ENCODE measurements around the gene PITX3.
A peak's percentile ranks its signal among the peaks of the same experiment; 100 is the strongest.
"Not testable (repeated sequence)": the region's sequence is repeated elsewhere in the genome, so short reads cannot be mapped to it uniquely, and the experiment has no call there.

Gene PITX3

GRCh38 chr10:102254426-102254825 is 13.1 kb upstream of the PITX3 start:
- DNase-seq, result no peak

GRCh38 chr10:102252508-102252907 is 11.2 kb upstream of the PITX3 start:
- DNase-seq, result not testable (repeated sequence)

- no peak for DNase-seq
Measured at GRCh38 chr10:102247734-102248133, 6.4 kb upstream of the PITX3 start.

GRCh38 chr10:102246261-102246660 is 4.9 kb upstream of the PITX3 start:
- DNase-seq, result no peak

GRCh38 chr10:102245932-102246251 is 4.6 kb upstream of the PITX3 start:
- no peak for DNase-seq

- DNase-seq, result peak; percentile 92
Measured at GRCh38 chr10:102245082-102245931, 4.0 kb upstream of the PITX3 start, which contains the start of gene GBF1. TSS of gene GBF1 (plus strand) at chr10:102245532. CDS start at chr10:102258939, 13,407 bp downstream.

GRCh38 chr10:102243309-102243708 is 2.0 kb upstream of the PITX3 start:
- DNase-seq, result no peak

- DNase-seq, result no peak
Measured at GRCh38 chr10:102242118-102242485, 790 bp upstream of the PITX3 start.

GRCh38 chr10:102241032-102241443 is 274 bp downstream of the PITX3 start:
- DNase-seq, result no peak

GRCh38 chr10:102240467-102241031 is 763 bp downstream of the PITX3 start:
- DNase-seq, result no peak

- DNase-seq, result no peak
Measured at GRCh38 chr10:102237711-102238252, 3.5 kb downstream of the PITX3 start.

GRCh38 chr10:102236006-102236405 is 5.3 kb downstream of the PITX3 start:
- DNase-seq, result no peak

GRCh38 chr10:102235598-102235920 is 5.8 kb downstream of the PITX3 start:
- no peak for DNase-seq

GRCh38 chr10:102234888-102235597 is 6.3 kb downstream of the PITX3 start:
- DNase-seq, result no peak

- DNase-seq, result no peak
Measured at GRCh38 chr10:102233997-102234396, 7.3 kb downstream of the PITX3 start.

- DNase-seq, result peak; percentile 88
Measured at GRCh38 chr10:102231357-102232318, 9.7 kb downstream of the PITX3 start.

GRCh38 chr10:102230861-102231356 is 10.4 kb downstream of the PITX3 start:
- DNase-seq, result peak; percentile 80

GRCh38 chr10:102230264-102230860 is 10.9 kb downstream of the PITX3 start:
- peak; percentile 72 for DNase-seq

GRCh38 chr10:102229810-102230263 is 11.5 kb downstream of the PITX3 start:
- DNase-seq, result peak; percentile 94

- DNase-seq, result no peak
Measured at GRCh38 chr10:102227050-102227449, 14.3 kb downstream of the PITX3 start.

GRCh38 chr10:102226542-102226870 is 14.8 kb downstream of the PITX3 start:
- DNase-seq, result no peak

All from activated CD8-positive, alpha-beta memory T cell treated with anti-CD3 and anti-CD28 coated beads for 24 hours (primary cell).